HG02943 (cell line): ENCODE results near the gene RNF157.

Experiments
- ATAC-seq: cut with Tn5 transposase; IDR thresholded peaks from one replicate; pipeline ENCODE4 v1.9.1; 2021; ENCODE audit warnings: mild to moderate bottlenecking, low read depth, moderate library complexity; ENCODE audit not compliant: unreplicated experiment

RNF157 gene

DNA sequence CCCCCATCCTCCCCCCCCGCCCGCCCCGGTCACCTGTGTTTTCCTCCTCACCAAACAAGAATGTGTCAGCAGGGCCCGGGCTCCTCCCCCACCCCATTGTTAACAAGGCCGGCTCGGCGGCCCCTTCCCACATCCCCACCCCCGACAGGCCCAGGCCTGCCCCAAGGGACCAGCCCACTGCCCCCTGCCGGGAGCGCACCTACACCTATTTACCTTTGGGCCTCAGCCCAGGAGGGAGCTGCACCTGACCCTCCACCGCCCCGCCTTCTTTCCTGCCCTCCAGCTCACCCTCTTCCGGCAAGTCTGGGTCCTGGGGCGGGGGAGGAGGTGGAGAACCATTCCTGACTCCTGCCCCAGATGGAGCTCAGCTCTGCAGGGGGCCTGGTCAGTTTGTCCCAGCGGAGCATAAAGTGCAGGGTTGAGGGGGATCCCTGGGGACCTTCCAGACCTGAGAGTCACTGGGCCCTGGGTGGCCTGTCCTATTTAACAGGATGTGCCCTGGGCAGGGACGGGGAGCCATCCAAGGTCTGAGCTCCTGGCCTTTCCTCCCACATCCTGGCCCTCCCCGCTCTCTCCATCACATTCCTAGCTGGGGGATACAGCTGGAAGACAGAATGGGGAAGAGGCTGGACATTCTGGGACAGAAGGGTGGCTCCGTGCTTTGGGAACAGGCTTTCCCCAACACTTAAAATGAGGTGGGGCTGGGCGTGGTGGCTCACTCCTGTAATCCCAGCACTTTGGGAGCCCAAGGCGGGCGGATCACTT lies 107.5 kb downstream of the RNF157 start:
- no peak for ATAC-seq

- no peak for ATAC-seq
These were observed 108.4 kb downstream of the RNF157 start for GRCh38 chr17:76131692-76132573.

- ATAC-seq: no peak
These were observed 109.1 kb downstream of the RNF157 start for GRCh38 chr17:76131051-76131691.

DNA sequence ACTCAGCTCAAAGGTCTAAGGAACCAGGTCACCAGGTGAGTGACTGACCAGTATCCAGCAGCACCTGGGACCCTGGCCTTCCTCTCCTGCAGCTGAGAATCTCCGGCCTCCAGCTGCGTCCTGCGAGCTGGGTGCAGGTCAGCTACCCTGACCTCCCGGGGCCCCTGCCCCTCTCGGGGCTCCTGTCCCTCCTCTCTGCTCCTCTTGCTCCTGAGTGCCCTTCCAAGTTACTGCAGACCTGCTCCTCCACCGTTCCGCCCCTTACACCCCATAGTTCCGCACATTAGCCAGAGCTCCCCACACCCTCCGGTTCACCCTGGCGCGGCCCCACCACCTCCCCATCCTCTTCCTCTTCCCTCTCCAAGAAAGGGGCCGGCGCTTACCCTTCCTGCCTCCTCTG lies 109.8 kb downstream of the RNF157 start:
- no peak for ATAC-seq

- ATAC-seq: no peak
These were observed 114.4 kb downstream of the RNF157 start for GRCh38 chr17:76125922-76126321.

GRCh38 chr17:76125391-76125675 lies 115.0 kb downstream of the RNF157 start:
- ATAC-seq: no peak

GRCh38 chr17:76124582-76125390 lies 115.5 kb downstream of the RNF157 start:
- ATAC-seq: no peak

GRCh38 chr17:76123749-76124581 lies 116.3 kb downstream of the RNF157 start:
- no peak for ATAC-seq

DNA sequence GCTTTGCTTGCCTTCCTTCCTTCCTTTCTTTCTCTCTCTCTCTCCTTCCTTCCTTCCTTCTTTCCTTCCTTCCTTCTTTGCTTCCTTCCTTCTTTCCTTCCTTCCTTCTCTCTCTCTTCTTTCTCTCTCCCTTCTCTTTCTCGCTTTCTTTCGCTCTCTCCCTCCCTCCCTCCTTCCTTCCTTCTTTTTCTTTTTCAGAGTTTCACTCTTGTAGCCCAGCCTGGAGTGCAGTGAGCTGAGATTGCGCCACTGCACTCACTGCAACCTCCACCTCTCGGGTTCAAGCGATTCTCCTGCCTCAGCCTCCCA lies 117.1 kb downstream of the RNF157 start:
- no peak for ATAC-seq

DNA sequence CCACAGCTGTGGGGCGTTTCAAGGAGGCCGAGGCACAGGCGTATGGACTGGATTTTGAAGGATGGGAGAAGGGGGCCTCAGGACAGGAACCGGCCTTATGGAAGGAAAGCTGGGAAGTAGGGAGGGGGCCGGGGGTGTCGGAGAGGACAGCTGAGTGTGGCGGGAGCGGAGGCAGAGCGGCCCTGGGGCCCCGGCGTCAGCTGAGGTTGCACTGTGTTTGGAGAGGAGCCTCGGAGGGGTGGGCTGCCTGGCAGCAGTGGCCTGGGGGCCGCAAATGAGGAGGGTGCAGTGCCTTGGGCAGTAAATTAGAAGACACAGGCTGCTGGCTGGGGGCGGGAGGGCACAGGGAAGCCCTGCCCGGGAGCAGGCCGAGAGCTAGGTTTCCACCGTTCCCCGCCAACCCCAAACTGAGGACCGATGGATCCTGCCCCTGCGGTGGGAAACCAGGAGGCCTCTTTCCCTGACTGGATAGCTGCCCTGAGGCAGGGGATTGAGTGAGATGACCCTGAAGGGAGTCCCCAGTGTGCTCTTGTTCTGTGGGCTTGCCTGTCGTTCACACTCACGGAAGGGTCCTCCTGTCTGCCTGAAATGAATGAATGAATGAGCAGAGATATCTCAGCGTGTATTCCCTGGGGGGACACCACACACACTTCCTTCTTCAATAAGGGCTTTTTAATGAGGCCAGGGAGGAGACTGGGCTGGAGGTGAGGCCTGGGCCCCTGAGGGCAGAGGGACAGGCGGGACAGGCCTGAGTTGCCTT lies 117.7 kb downstream of the RNF157 start:
- ATAC-seq: no peak

GRCh38 chr17:76121932-76122430 lies 118.3 kb downstream of the RNF157 start:
- no peak for ATAC-seq

GRCh38 chr17:76120658-76121008 lies 119.7 kb downstream of the RNF157 start:
- no peak for ATAC-seq

GRCh38 chr17:76119409-76120371 lies 120.6 kb downstream of the RNF157 start:
- no peak for ATAC-seq

- no peak for ATAC-seq
These were observed 125.0 kb downstream of the RNF157 start for GRCh38 chr17:76115138-76115754.

DNA sequence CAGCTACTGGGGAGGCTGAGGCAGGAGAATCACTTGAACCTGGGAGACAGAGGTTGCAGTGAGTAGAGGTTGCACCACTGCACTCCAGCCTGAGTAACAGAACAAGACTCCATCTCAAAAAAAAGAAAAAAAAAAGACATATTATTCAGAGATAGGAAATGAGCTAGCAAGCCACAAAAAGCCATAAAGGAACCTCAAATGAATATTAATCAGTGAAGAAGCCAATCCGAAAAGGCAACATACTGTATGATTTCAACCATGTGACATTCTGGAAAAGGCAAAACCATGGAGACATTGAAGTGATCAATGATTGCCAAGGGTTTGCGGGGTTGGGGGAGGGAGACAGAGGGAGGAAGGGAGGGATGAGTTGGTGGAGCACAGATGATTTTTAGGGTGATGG lies 128.3 kb downstream of the RNF157 start:
- no peak for ATAC-seq

DNA sequence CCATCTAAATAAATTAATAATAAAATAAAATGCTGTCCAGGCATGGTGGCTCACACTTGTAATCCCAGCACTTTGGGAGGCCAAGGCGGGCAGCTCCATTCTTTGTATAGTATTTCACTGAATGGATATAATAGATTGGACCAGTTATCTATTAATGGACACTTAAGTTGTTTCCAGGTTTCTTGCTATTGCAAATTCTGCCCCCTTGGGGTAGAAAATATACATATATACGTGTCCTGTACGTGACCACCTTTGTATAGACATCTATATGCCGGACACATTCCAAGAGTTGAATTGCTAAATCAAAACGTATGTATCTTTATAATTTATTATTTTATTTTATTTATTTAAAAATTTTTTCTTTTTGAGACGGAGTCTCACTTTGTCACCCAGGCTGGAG lies 132.8 kb downstream of the RNF157 start:
- ATAC-seq: no peak

GRCh38 chr17:76106703-76107102 lies 133.6 kb downstream of the RNF157 start:
- ATAC-seq: no peak

GRCh38 chr17:76104896-76105231 lies 135.4 kb downstream of the RNF157 start:
- no peak for ATAC-seq
